Osteocyte (in vitro differentiated cells): Measurements from ENCODE around the gene DEDD2. TPM values are rescaled to one million over a fixed set of nuclear protein-coding genes. Genes with fewer than 3 reads are reported as not detected.

ENCODE experiments used
- DNase-seq: peaks from one replicate; pipeline ENCODE4 v3.0.0; 2021; ENCODE audit warnings: mixed read lengths; ENCODE audit not compliant: unreplicated experiment; ENCODE audit errors: extremely low spot score
- H3K27ac Mint-ChIP-seq: one replicate; pipeline ENCODE4 v1.8.0; 2021; ENCODE audit warnings: mild to moderate bottlenecking, mixed read lengths; ENCODE audit not compliant: unreplicated experiment
- H3K27me3 Mint-ChIP-seq: one replicate; pipeline ENCODE4 v1.8.0; 2021; ENCODE audit warnings: mixed read lengths; ENCODE audit not compliant: unreplicated experiment
- H3K36me3 Mint-ChIP-seq: one replicate; pipeline ENCODE4 v1.8.0; 2021; ENCODE audit warnings: mixed read lengths; ENCODE audit not compliant: unreplicated experiment
- H3K4me1 Mint-ChIP-seq: one replicate; pipeline ENCODE4 v1.8.0; 2021; ENCODE audit warnings: mixed read lengths; ENCODE audit not compliant: unreplicated experiment
- H3K4me3 Mint-ChIP-seq: one replicate; pipeline ENCODE4 v1.8.0; 2021; ENCODE audit warnings: mild to moderate bottlenecking, moderate library complexity, mixed read lengths; ENCODE audit not compliant: unreplicated experiment
- H3K9me3 Mint-ChIP-seq: one replicate; pipeline ENCODE4 v1.8.0; 2021; ENCODE audit warnings: mixed read lengths; ENCODE audit not compliant: unreplicated experiment
- total RNA-seq: library from RNA; stranded (reverse); gene quantifications from 2 replicates; pipeline ENCODE4 v1.2.1, GENCODE V29; 2021
- TF ChIP-seq, protein P1 (sequence below): fragments of 200-600 bp; sonication (generic); IDR thresholded peaks from 2 replicates; pipeline ENCODE4 v1.5.0; 2021; ENCODE audit warnings: antibody characterized with exemption, mild to moderate bottlenecking, moderate library complexity

DEDD2 gene
- total RNA-seq, 1 donor from 2014 or later = 27.4 TPM

DNA sequence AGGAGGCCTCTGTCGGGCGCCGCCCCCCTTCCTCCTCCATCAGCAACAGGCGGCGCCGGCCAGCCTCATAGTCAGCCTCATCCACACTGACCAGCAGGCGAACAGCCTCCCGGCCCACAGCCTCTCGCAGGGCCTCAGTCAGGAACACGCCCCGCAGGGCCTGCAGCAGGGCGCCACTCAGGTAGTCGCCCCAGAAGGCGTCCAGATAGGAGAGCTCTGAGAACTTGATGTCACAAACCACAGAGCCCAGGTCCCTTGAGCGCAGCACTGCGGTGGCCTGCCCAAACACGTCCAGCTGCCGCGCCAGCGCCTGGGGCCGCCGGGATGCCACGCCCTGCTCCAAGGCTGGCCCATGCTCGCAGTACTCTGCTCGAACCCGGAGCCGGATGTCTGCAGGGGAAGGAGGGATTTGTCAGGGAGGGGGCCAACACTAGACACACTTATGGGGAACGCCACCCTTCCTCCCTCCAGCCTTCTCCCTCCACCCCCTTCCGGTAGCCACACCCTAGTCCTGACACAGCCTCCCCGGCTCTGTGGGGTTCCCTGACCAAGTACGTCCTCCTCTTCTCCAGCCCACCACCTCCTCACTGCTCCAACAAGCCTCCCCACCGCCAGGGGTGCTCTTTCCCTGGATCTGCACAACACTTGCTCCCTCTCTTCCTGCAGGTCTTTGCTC lies 17.9 kb downstream of the DEDD2 start:
- peaks cover 35% of the 10 kb centered on the region for H3K36me3 Mint-ChIP-seq
- TF ChIP-seq, protein P1, sequence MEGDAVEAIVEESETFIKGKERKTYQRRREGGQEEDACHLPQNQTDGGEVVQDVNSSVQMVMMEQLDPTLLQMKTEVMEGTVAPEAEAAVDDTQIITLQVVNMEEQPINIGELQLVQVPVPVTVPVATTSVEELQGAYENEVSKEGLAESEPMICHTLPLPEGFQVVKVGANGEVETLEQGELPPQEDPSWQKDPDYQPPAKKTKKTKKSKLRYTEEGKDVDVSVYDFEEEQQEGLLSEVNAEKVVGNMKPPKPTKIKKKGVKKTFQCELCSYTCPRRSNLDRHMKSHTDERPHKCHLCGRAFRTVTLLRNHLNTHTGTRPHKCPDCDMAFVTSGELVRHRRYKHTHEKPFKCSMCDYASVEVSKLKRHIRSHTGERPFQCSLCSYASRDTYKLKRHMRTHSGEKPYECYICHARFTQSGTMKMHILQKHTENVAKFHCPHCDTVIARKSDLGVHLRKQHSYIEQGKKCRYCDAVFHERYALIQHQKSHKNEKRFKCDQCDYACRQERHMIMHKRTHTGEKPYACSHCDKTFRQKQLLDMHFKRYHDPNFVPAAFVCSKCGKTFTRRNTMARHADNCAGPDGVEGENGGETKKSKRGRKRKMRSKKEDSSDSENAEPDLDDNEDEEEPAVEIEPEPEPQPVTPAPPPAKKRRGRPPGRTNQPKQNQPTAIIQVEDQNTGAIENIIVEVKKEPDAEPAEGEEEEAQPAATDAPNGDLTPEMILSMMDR = no peak
- no peaks in the 10 kb centered on the region for H3K27me3 Mint-ChIP-seq
- no peaks in the 10 kb centered on the region for H3K9me3 Mint-ChIP-seq
- H3K4me3 Mint-ChIP-seq = no peak overlapping the region
- H3K27ac Mint-ChIP-seq = no peak overlapping the region
- no peaks in the 10 kb centered on the region for H3K4me1 Mint-ChIP-seq
- no peak for DNase-seq

DNA sequence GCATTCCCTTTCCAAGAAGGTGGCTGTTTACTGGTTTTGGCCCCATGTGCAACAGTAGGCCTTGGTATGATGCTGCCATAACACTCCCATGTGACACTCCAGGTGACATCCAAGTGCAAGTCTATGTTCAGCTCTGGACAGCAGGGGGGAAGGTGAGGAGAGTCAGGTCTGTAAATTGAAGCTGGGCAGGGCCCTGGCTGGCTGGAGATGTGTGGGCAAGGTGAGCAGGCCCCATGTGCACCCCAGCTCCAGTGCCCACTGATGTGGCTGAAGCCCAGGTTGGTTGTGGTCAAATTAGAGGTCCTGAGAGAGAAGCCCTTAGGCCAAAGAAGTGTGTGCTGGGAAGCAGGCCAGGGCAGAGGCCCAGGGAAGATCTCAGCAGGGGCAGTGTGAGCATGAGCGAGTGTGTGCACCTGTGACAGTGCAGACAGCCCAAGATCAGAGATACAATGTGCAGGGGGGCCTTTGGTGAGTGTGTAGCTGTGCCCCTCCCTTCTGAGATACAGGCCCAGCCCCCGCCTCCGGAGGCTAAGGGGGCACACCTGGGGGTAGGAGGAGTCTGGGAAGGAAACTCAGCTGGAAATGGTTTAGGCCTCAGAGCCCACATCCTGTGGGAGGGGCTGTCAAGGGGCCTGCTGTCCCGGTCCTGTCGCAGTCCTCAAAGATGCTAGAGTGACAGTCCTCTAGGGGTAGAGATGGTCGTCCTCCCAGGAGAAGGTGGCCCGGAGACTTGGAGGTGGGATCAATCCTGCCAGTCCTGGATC lies 18.6 kb downstream of the DEDD2 start:
- Mint-ChIP-seq H3K4me3 (no peak overlapping the region), H3K27ac (no peak overlapping the region)
- TF ChIP-seq, protein P1 = no peak

DNA sequence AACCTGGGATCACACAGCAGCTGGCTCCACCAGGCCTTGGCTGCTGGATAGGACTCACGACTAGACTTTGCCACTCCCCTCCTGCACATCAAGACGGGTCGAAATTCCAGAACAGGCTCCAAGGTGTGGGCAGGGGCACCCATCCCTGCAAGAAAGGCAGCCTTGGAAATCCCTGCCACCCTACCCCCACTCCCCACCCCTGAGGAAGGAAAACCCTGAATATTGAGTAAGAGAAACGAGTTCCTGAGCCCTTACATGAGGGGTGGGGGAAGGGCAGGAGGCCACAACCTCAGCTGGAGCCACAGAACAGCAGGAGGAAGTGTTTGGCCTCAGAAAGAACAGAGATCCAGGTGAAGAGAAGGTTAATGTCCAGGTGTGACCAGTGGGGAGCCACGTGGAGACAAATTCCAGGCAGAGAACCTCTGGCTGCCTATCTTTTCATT lies 20.1 kb downstream of the DEDD2 start:
- Mint-ChIP-seq H3K9me3 (peaks cover 7% of the 10 kb centered on the region), H3K27me3 (peaks cover 4% of the 10 kb centered on the region), H3K4me3 (no peak overlapping the region), H3K36me3 (peaks cover 19% of the 10 kb centered on the region), H3K4me1 (no peaks in the 10 kb centered on the region), H3K27ac (no peak overlapping the region)
- DNase-seq = no peak
- TF ChIP-seq, protein P1 = no peak

More for the DNA sequence above, 18.6 kb downstream of the DEDD2 start:
- Mint-ChIP-seq H3K4me1 (no peaks in the 10 kb centered on the region), H3K27me3 (peaks cover 2% of the 10 kb centered on the region), H3K9me3 (no peaks in the 10 kb centered on the region), H3K36me3 (peaks cover 30% of the 10 kb centered on the region)
- no peak for DNase-seq

DNA sequence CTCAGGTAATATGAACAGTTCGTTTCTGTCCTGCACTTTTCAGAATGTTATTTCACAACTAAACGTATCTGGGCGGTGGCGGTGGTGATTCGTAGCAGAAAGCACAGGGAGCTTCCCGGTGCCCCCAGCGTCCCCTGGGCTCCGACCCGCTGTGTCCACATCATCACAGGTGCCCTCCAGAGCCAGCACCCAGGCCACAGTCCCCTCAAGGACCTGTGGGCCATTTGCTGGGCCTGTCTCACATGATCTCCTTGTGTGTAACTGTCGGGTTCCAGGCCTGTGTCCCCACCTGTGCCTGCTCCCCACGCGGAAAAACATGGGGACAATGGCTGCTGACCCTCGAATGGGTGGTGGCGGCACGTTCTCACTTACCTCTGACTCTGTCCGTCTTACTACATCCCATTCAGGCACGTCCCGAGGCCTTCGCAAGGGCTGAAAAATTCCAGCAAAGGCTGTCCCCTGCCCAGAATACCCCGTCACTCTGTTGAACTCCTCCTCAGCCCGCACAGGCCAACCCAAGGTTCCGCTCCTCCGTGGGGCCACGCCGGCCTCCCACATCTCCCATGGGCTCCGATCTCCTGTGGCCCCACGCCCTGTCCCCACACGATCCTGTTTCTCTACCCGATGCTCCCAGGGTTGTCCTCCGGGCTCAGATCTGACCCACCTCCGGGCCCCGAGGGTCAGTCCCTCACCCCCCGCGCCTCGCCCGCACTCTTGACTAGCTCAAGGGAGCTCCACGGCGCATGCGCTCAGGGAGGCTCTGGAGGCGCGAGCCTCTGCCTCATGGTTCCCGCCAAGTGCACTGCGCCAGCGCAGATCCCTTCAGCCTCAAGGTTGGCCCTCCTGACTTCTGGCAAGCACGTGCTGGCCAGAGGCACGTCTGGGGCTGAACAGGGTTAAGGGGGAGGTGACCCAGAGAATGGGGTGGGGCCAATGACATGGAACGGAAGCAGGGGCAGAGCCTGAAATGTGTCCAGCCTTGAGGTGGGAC lies 21.2 kb downstream of the DEDD2 start:
- H3K27me3 Mint-ChIP-seq = peaks cover 13% of the 10 kb centered on the region
- H3K4me1 Mint-ChIP-seq = no peaks in the 10 kb centered on the region
- DNase-seq = no peak
- H3K27ac Mint-ChIP-seq = no peak overlapping the region
- peaks cover 16% of the 10 kb centered on the region for H3K36me3 Mint-ChIP-seq
- peaks cover 7% of the 10 kb centered on the region for H3K9me3 Mint-ChIP-seq
- TF ChIP-seq, protein P1 = no peak
- H3K4me3 Mint-ChIP-seq = no peak overlapping the region
